ENCODE results near the gene NEK6.

Gene NEK6

DNA sequence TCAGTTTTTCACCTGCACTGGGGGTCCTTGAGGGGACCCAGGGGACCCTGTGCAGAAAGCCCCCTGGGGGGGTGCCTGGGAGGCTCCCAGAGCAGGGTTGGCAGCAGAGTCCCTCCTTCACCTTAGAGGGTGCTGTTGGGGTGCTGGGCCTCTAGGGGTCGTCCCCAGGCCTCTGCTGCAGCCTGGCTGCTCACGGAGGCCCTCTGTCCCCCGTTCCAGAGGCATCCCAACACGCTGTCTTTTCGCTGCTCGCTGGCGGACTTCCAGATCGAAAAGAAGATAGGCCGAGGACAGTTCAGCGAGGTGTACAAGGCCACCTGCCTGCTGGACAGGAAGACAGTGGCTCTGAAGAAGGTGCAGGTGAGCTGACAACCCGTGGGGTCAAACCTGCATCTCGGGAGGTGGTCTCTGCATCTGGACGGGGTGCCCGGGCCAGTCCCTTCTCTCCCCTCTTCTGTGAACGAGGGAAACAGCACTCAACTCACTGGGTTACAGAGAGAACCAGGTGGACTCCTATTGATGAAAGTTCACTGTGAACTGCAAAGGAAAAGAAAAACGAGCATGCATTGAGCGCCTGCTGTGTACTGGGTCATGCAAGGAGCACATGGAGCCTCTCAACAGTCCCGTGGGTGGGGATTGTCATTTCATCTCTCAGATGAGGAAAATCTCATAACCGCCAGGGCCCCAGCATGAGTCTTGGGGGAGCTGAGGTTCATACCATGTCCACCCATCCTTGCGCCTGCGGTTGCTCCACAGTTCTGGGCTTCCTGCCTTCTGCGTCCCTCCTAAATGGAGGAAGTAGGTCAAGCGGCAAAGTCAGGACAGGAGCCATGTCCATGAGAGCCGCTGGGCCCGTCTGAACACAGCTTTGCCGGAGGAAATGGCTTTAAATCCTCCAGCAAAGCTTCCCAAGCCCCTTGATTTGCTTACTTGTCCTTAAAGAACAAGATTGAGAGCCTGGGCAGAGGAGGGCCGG is 54.8 kb downstream of the NEK6 start:
- DNase-seq (ENCODE audit: low read depth in 2 of 2, low spot score in 1 of 2): no peak

DNA sequence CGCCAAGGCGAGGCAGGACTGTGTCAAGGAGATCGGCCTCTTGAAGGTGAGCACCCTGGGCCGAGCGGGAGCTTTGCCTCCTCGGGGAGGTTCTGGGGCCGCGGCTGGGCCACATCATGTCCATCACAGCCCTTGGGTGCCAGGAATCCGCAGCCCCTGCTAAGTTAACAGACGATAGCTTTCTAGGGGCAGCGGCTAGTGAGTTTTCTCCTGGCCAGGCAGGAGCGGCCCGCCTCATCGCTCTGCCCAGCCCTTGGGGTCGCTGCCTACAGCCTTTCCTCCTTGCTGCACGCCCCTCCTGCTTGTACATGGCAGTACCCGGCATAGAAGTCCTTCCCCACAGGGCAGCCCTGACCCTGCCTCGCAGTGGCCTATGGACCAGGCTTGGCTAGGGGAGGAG is 56.2 kb downstream of the NEK6 start:
- DNase-seq (ENCODE audit: low read depth in 2 of 2, low spot score in 1 of 2): no peak

DNA sequence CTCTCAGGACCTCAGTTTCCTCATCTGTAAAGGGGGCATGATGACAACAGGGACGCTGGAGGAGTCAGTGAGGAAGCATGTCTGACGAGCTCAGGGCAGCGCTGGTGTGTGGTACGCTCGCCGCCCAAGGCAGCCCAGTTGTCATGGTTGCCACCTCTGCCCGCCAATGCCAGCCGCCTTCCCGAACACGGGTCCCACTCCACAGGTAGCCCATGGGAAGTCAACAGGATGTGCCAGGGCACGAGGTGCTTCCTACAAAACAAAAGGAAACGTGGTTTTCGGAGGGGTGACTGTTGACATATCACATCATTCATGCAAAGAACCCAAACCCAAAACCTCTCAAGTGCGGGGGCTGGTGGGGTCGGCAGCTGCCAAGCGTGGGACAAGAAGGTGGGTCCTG is 58.1 kb downstream of the NEK6 start:
- no peak for DNase-seq (ENCODE audit: low read depth in 2 of 2, low spot score in 1 of 2)

DNA sequence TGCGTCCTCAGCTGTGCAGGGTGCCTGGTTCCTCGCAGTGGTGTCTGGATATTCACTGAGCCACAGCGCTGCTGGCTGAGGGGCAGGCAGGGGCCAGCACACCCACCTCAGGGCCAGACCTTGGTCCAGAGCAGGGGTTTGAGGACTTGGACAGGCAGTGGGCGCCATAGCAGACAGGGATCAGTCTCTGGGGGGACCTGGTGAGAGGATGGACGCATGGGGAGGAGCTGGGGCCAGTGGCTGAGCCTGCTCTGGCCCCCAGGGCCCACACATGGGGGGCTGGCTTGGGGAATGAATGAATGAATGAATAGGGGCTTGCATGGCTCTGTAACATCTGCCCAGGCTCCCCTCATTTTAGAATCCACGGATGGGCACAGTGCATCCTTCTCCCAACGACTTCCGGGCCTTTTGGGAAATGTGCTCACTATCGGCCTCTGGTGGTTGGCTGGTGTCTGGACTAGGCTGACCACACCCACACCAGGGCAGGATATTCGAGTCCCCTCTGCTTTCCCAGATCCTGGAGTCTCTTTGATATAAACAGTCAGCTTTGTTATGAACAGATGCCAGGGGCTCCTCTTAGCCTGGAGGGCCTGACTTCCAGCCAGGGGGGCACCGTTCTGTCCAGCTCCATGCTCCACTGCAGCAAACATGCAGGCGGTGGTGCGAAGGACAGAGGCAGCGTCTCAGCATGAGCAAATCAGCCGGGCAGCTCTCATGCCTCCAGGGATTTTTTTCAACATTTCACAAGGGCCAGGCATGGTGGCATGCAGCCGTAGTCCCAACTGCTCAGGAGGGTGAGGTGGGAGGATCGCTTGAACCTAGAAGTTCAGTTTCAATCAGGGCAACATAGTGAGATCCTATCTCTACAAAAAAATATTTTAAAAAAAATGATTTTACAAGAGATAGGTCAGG is 62.6 kb downstream of the NEK6 start:
- DNase-seq (ENCODE audit: low read depth in 2 of 2, low spot score in 1 of 2): no peak

DNA sequence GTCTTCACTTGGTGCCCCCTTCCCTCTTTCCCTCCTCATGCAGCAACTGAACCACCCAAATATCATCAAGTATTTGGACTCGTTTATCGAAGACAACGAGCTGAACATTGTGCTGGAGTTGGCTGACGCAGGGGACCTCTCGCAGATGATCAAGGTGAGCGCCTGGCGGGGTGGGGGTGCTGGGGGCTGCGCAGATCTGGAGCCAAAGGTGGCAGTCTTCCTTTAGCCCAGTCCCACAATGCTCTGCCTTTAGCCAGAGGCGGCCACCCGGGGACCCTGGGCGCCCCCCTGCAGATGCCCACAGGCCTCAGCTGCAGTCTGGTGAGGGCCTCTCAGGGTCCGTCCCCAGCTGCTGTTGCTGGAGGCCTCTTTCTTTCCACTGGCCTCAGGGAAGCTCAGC is 63.7 kb downstream of the NEK6 start:
- DNase-seq (ENCODE audit: low read depth in 2 of 2, low spot score in 1 of 2): no peak

DNA sequence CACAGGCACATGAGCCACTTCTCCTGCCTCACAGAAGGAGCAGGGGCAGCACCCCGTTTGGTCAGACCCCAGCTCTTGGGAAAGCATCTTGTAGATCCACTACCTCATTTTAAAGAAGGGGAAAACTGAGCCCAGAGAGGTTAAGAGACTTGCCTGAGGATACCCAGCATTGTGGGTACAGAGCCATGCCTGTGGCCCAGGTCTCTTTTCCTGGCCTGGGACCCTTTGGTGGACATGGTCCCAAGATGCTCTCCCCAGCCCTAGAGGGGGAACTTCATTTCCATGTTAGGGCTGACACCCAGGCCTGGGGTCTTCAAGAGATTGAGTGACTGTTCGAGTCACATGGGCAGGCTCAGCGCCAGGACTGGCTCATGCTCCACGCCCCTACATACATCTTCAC is 64.2 kb downstream of the NEK6 start:
- no peak for DNase-seq (ENCODE audit: low read depth in 2 of 2, low spot score in 1 of 2)

DNA sequence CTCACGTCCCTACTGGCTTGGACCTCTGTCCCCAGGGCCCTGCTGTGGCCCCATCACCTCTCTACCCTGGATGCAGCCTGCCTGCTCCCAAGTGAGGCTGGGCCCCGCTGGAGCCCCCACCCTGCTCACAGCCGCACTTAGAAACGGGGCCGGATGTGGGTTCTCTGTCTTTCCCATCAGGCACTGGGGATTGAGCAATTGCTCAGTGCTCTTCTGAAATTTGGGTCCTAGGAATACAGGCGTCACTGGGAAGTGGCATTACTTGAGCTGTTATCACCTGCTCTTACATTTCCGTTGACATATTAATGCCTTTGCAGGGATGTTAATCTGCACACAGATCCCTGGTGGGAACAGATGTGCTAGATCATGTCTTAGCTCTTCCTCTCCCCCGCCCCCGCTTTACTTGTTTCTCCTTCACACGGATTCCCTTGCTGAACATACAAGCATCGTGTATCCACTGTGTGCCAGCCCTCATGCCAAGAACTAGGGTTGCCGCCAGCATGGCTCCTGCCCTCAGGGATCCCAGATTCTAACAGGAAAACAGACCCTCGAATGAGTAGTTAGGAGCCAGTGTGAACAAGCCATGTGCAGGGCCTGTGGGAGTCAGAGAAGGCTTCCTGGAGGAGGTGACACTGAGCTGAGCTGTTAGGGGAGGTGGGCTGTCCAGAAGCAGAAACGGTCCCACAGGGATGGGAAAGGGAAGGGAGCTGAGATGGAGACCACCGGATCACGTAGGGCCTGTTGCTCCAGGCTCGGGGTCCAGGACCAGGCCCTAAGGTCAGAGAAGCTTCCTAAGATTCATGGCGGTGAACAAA is 65.1 kb downstream of the NEK6 start:
- DNase-seq (ENCODE audit: low read depth in 2 of 2, low spot score in 1 of 2): no peak

DNA sequence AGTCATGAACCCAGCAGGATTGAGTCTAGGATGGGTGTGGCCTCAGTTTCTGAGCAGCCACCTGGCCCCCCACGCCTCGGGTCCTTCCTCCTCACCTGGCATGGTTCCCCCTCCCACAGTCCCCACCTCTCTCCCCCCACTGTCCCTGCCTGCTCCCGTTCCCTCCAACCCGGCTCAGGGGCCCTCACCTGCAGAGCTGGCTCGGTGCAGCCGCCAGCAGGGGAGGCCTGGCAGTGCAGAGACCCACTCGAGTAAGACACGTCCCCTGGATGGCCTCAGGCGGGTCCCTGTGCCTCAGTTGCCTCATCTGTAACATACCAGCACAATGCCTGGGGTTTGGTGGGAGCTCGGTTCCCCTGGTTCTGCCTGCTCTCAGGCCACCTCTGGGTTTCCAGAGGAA is 66.2 kb downstream of the NEK6 start:
- DNase-seq (ENCODE audit: low read depth in 2 of 2, low spot score in 1 of 2): no peak

DNA sequence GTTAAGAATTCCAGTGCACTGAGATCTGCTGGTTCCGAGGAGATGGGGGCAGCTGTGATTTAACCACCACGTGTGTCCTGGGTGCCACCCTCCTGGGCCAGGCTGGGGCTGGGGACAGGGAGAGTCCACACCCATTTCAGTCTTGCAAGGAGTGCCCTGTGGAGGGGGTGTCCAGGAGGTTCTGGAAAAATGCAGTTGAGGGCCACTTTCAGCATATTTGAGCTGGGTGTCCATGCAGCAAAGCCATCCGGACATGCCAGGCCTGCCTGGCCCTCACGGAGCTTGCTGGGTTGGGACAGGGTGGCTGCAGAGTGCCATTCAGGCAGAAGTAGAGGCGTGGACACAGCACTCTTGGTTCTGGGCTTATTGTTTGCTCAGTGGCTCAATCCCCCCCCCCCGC is 68.1 kb downstream of the NEK6 start:
- DNase-seq (ENCODE audit: low read depth in 2 of 2, low spot score in 1 of 2): no peak

DNA sequence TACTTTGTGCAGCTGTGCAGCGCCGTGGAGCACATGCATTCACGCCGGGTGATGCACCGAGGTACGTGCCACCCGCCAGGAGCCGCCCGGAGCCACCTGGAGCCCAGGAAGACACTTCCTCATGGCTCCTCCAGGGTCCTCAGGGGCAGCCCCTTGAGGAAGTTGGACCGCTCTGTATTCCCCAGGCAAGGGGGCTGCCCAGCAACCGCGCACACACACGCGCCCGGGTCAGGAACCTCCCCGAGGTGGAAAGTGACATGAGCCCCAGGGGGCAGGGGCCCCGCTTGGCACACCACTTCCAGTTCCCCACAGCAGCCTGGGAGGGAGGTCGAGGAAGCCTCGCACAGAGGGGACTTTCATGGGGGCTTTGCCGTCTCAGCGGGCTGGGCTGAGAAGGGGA is 68.6 kb downstream of the NEK6 start:
- DNase-seq (ENCODE audit: low read depth in 2 of 2, low spot score in 1 of 2): no peak

DNA sequence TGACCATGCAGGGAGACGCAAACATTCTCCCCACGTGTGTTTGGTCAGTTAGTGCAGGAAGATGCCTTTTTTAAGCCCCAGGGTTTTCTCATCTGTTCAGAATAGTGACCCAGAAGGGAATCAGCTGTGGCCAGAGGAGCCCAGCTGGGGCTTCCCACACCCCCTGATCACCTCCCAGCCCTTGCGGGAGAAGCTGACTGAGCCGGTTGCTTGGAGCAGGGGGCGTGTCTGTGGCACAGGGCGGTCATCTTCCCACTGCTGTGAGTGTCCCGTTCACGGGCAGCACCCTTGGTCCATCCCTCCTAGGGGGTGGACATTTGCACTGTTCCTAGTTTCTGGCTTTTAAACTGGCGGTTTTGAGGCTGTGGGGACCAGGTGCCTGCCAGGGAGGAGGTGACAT is 69.7 kb downstream of the NEK6 start:
- no peak for DNase-seq (ENCODE audit: low read depth in 2 of 2, low spot score in 1 of 2)

DNA sequence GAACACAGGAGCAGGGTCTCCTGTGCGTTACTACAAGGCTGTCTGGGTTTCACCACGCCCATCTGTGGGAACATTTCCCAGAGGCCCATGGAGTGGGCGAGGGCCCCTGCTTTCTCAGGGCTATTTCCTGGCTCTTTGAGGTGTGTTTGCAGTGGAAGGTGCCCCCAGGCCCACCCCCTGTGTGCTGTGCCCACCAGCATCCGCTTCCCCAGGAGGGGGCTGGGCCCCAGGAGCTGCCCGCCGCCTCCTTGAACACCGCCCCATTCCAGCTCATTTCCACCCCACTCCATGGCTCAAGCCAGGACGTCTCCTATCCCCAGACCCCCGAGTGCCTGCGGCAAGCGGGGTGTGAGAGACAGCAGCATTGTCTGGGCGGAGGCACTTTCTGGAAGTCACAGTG is 70.5 kb downstream of the NEK6 start:
- no peak for DNase-seq (ENCODE audit: low read depth in 2 of 2, low spot score in 1 of 2)

DNA sequence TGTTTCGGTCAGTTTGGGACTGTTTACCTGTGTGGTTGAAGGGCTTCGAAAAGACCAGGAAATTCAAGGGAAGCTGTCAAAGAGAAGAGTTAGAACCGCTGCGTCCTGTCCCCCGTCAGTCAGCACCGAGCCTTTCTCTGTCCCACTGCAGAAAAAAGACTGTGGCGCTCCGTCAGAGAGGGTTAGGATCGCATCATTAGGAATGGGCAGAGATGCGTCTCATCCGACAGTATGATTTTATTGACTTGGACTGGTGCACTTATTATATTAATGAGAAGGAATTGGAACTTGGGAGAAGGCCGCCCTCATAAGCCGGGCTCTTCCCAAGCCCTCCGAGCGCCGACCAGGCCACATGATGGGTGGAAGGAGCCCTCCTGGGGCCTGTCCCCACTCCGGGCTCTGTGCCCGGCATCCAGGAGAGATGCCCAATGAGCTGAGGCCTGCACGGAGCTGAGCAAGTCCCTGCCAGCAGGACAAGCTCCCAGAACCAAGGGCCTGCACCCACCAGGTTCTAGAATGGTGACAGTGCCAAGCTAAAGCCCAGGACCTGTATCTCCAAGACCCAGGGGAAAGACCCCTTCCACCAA is 71.5 kb downstream of the NEK6 start:
- DNase-seq (ENCODE audit: low read depth in 2 of 2, low spot score in 1 of 2): no peak

DNA sequence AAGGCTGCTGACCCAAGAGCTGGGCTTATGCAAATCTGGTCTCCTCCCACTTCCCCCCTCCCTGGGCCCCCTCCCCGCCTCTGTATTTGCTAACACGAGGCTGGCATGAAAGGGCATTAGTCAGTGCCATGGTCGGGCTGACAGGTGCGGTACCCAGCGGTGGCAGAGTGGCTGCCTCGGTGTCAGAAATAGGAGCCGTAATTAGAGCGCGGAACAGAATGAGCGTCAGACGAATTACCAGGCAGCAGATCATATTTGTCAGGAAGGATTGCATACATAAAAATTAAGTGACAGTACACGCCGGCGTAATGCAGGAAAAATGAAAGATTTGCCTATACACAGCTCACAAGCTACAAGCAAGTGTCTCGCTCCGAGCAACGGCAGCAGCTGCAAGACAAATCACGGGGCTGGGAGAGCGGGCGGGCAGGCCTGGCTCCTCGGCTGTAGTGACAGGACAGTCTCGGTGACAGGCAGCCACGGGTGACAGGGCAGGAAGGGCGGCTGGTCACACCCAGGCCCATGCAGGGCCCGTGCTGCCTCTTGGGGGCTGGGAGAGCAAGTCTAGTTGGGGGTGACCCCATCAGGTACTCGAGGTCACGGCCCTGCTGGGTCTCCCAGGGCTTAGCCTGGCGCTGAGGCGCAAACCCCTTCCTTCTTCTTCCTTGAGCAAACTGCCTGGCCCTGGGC is 72.4 kb downstream of the NEK6 start:
- DNase-seq (ENCODE audit: low read depth in 2 of 2, low spot score in 1 of 2): no peak

DNA sequence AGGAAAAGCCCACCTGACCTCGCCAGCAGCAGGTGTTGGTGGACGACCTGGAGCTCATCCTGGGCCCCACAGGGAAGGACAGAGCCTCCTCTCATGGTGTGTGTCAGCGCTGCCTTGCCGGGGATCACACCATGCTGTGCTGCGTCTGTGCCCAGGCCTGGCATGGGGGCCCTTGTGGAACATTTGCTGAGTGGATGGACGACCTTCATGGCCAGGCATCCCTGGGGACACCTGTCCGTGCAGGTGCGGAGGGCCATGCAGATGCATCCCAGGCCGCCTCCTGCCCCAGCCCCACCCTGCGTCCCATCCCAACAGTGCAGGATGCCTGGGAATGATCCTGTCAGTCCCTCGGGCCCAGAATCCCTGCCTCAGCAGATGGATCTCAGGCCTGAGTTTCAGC is 73.8 kb downstream of the NEK6 start:
- DNase-seq (ENCODE audit: low read depth in 2 of 2, low spot score in 1 of 2): no peak

DNA sequence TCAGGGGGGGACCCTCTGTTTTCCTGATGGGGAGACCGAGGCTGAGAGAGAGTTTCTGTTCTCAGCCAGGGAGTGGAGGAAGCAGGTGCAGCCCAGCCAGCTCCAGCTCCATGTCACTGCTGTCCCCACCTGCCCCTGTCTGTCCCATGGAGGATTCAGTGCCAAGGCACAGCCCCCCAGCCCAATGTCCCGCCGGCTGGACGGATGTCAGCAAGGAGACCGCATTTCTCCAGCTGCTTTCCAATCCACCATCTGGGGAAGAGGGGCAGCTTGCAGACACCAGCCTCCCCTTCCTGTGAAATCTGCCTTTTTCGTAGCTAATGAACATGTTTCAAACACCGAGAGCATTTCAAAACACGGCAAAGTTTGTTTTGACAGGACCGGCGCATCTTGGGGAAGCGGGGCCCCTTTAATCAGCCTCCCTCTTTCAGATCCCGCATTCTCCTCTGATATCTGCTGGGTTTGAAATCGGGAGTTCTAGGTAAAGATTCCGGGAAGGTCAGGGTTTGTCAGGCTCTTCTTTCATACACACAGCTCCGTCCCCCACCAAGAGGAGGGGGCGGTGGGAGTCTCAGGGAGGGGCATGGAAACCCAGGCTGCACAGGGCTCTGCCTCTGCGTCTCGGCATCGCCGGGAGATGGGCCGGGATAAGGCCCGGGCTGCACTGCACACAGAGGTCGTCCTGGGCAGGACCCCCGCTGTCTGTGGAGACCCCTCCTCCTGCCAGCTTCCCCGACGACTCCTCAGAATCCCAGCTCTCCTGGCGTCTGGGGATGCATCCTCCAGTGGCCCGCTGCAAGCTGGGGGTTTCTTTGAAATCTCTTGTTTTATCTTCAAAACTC is 74.8 kb downstream of the NEK6 start:
- DNase-seq (ENCODE audit: low read depth in 2 of 2, low spot score in 1 of 2): no peak

DNA sequence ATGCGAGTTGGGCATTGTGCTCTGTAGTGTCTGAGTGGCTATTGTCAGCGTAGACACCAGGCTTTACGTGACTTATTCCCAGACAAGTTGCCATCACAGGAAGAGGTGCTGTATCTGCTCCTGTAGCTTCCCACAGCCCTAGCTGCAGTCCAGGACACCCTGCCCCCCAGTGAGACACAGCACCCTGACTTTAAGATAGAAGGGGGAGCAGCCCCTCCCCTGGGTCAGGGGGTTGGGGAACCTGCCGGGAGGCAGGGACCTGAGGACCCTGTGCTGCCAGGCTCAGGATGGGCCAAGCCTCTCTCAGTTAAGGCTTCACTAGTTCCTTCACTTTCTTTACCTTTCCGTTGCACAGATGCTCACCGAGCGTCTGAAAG is 75.4 kb downstream of the NEK6 start:
- DNase-seq (ENCODE audit: low read depth in 2 of 2, low spot score in 1 of 2): no peak

DNA sequence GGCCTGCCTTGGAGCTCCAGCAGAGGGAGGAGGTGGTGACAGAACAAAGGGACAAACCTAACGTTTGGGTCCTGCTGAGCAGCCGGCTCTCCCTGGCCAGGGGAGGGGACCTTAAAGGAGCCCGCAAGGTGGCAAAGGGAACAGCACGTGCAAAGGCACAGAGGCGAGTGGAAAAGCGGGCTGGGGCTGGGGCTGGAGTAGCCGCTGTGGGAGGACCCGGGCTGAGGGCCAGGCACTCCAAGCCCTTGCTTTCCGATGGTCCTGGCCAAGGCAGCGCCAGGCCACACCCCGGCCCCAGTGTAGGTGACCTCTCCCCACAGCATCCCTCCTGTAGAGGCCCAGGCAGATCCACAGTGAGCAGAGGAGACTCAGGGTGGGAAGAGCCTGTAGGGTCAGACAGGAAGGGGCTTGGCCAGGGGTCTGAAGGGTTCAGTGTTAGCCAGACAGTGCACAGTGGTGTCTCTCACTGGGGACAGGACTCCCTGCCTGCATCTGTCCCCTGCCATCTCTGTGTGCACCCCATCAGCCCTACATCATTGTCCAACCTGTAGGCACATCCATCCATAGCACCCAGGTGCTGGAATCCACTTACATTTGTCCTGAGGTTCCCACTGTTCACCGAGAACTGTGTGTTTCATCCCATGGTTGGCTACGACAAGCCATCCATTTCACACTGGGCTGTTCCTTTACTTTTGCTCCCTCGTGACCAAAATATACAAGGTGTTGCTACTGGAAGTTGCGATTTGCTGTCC is 77.0 kb downstream of the NEK6 start:
- no peak for DNase-seq (ENCODE audit: low read depth in 2 of 2, low spot score in 1 of 2)

DNA sequence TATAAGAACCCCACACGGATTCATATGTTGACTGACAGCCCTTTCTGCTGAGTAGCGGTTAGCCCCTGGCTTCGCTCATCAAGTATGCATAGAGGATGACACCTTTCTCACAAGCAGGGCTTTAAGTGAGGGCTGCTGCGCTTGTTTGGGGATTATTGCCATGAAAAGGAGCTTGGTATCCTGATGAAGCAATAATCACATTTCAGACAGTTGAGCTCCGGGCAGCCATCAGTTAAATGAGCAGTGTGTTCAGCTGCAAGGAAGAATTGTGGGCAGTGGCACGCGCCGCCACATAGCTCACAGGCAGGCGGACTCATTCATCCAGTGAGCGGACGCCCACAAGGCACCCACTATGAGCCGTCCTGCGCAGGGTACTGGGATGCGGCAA is 77.6 kb downstream of the NEK6 start:
- no peak for DNase-seq (ENCODE audit: low read depth in 2 of 2, low spot score in 1 of 2)
